Activated CD4-positive, alpha-beta T cell treated with anti-CD3 and anti-CD28 coated beads for 24 hours (primary cell): ENCODE measurements around the gene UTP20.

Source experiments
- DNase-seq, 2 donors: peaks; one replicate each; pipeline ENCODE4 v3.0.0-alpha.2; 2020; ENCODE audit warnings: low read depth in 2 of 2

Gene UTP20

DNA sequence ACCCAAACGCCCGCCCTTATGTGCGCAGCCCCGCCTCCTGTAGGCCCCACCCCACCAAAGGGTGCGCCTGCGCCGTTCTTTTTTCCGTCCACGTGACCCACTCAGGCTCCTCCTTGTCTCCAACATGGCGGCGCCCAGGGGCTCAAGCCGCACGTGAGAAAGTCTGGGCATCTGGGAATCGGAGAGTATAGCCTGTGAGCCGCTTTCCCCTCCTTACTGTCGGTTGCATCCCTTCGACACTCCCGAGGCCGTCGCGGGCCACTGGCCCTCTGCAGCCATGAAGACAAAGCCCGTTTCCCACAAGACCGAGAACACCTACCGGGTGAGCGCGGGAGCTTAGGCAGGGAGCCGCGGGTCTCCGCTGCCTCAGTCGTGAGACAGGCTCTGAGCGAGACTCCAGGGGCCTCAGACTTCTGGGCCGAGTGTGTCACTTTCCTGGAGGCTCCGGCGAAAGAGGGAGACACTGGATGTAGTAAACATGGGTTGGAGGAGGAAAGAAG, at the start of gene UTP20:
UTP20 (plus strand) TSS at position 100 of the 500 bp plus-strand sequence; CDS start at position 278, 178 bp downstream.
- peak; percentile 86 to 91 for DNase-seq

- DNase-seq, result no peak
Observed at GRCh38 chr12:101230547-101230946, 49.4 kb upstream of the UTP20 start.

- DNase-seq, result no peak
Observed at GRCh38 chr12:101231636-101232035, 48.3 kb upstream of the UTP20 start.

DNA sequence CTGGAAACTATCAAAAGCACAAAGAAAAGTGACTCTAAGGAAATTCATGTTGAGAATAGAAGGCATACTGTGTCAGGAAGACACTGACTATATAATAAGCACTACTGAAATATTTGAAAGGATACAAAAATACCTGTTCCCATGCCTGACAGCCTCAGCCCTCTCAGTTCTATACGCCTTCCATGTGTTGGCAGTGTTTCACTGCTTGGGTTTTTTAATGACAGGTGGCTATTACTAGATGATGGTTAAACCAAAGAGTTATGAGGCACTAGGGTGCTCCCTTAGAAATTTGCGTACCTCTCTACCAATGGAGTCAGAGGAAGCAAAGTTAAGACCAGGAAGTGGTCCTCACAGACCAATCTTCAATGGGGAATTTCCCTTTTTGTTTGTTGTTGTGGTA, 44.2 kb upstream of the UTP20 start:
- DNase-seq, result no peak

DNA sequence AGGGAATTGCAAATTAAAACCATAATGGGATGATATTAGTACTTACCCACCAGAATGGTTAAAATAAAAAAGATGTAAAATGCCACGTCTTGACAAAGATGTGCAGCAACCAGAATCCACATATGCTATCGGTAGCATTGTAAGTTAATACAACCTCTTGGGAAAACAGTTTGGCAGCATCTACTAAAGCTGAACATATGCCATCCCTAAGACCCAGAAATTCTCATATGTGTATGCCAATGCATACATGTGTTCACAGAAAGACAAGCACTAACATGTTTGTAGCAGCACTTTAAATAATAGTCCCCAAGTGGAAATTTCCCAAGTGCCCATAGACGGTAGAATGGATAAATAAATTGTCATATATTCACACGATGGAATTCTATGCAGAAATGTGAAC, 41.6 kb upstream of the UTP20 start:
- DNase-seq, result no peak

- no peak for DNase-seq
Observed at GRCh38 chr12:101238800-101239329, 41.0 kb upstream of the UTP20 start.

- no peak for DNase-seq
Observed at GRCh38 chr12:101243074-101243473, 36.8 kb upstream of the UTP20 start.

- no peak for DNase-seq
Observed at GRCh38 chr12:101243616-101244015, 36.3 kb upstream of the UTP20 start.

DNA sequence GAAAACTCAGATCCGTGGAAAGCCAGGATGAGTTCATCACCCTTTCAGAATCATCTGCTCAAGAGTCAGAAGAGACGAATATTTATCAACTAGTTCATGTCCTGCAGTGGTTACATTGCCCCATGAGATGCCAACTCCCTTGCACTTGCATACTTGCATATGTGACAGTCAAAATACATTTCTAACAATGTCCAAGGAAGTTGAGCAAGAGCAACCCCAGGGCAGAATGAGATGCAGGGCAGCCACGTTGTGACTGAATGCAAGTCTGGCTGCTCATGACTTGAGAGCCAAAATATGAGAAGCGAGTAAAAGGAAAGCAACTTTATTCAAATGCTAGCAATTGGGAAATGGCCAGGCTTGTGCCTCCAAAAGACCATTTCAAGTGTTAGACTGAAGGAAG, 23.6 kb upstream of the UTP20 start:
- no peak for DNase-seq

- no peak for DNase-seq
Observed at GRCh38 chr12:101257357-101257756, 22.5 kb upstream of the UTP20 start.

GRCh38 chr12:101267111-101267510, 12.8 kb upstream of the UTP20 start:
- no peak for DNase-seq

- DNase-seq, result no peak
Observed at GRCh38 chr12:101276433-101276832, 3.5 kb upstream of the UTP20 start.

DNA sequence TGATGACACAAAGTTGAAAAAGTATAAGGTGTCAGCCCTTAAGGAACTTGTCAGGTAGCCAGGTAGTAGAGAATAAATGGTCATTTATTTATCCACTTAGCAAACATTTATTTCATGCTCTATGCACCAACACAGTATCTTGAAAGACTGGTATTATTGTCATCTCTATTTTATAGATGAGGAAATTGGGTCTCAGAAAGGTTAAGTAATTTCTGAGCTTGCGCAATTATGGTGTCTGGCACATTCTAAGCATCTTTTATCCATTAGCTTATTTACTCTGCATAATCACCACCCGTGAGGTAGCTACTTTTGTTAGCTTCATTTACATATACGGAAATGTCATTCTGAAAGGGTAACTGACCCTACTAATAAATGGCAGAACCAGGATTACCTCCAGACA, 2.5 kb upstream of the UTP20 start:
- no peak for DNase-seq

GRCh38 chr12:101287357-101287756, 7.5 kb downstream of the UTP20 start:
- no peak for DNase-seq

GRCh38 chr12:101297661-101298060, 17.8 kb downstream of the UTP20 start:
- DNase-seq, result no peak

- no peak for DNase-seq
Observed at GRCh38 chr12:101298426-101298825, 18.5 kb downstream of the UTP20 start.

- DNase-seq, result no peak
Observed at GRCh38 chr12:101299346-101299745, 19.4 kb downstream of the UTP20 start.

GRCh38 chr12:101299931-101300330, 20.0 kb downstream of the UTP20 start:
- no peak for DNase-seq

- no peak for DNase-seq
Observed at GRCh38 chr12:101302741-101303140, 22.8 kb downstream of the UTP20 start.

DNA sequence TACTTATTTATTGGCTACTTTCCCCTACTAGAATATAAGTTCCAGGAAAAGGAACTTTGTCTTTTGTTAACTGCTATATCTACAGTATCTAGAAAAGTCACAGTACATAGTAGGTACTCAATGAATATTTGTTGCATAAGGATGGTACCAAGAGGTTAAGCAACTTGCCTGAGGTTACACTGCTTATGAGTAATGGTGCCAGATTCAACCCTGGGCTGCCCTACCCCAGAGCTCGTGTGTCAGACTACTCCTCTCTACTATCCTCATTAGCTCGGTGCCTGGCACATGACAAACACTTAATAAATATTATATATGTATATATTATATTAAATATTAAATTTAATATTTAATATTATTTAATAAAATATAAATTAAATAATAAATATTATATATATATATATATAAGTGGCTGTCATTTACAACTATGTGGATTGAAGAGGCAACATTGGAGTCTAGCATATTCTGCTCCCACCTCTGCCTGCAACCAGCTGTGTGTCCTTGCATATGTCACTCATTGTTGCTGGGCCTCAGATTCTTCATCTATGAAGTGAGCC, 25.4 kb downstream of the UTP20 start:
- no peak for DNase-seq

- no peak for DNase-seq
Observed at GRCh38 chr12:101305794-101306193, 25.9 kb downstream of the UTP20 start.

DNA sequence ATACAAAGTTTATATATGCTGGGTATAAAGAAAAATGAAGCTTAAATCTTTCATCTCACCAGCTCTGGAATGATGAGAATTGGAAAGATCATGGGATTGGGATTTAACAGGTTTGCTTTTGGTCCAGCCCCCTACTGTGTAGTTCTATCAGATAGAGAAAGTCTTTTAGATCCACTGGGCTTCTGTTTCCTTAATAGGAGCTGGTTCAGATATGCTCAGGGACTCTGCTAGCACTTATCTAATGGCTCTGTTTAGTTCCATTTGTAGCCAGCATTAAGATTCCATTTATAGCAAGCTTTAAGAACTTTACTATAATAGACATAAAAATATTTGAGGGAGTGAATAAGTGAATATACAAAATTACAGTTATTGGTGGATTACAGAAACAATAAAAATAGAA, 42.6 kb downstream of the UTP20 start:
- DNase-seq, result no peak

GRCh38 chr12:101323255-101323654, 43.4 kb downstream of the UTP20 start:
- DNase-seq, result no peak

DNA sequence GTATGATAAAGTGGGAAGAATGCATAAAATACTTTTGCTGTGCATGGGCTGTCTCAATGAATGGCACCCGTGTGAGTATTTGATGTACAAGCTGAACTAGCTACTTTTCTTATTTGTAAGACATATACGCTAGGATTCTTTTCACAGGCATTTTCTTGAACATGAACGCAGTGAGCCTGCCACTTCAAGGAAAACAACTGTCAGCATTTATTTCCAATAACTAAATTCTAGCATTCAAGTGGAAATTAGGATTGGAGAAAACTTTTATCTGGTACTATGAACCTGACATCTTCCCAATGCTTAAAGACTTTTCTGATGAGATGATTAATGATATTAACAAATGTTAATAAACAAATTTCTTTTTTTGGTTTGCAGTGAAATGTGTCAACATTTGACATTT, 45.7 kb downstream of the UTP20 start:
- DNase-seq, result no peak
